SU-DHL-6 (cell line): ENCODE results near the gene MRTFB.

Experiments
- H2AFZ ChIP-seq: fragments of 200-600 bp; sonication (generic); 2 replicates; pipeline ENCODE4 v1.6.1; 2014; ENCODE audit warnings: low read depth, mild to moderate bottlenecking, moderate library complexity, mixed read lengths, antibody characterized with exemption, low read length; ENCODE audit not compliant: severe bottlenecking
- H3F3A ChIP-seq: fragments of 200-600 bp; shearing (Covaris generic); 2 replicates; pipeline ENCODE4 v1.6.0; 2016; ENCODE audit warnings: antibody characterized with exemption, mild to moderate bottlenecking; ENCODE audit not compliant: insufficient read depth
- H3K27ac ChIP-seq: fragments of 200-600 bp; sonication (generic); 2 replicates; pipeline ENCODE4 v1.5.1; 2016; ENCODE audit warnings: low read depth, mild to moderate bottlenecking, low read length, moderate library complexity, mixed read lengths
- H3K27me3 ChIP-seq: fragments of 200-600 bp; sonication (generic), shearing (Covaris generic); 2 replicates; pipeline ENCODE4 v1.6.0; 2014; ENCODE audit warnings: mild to moderate bottlenecking, low read length
- H3K36me3 ChIP-seq: fragments of 200-600 bp; sonication (generic); 2 replicates; pipeline ENCODE4 v1.6.1; 2014; ENCODE audit warnings: mild to moderate bottlenecking, low read length, mixed read lengths
- H3K4me2 ChIP-seq: fragments of 300-600, 200-600 bp; shearing (Covaris generic), sonication (generic); 2 replicates; pipeline ENCODE4 v1.6.0; 2014; ENCODE audit warnings: low read length, low read depth, mild to moderate bottlenecking; ENCODE audit not compliant: poor library complexity, severe bottlenecking
- H3K4me3 ChIP-seq: fragments of 200-600 bp; sonication (generic); 2 replicates; pipeline ENCODE4 v1.5.1; 2014; ENCODE audit warnings: antibody characterized with exemption, low read length, mild to moderate bottlenecking, mixed read lengths; ENCODE audit not compliant: insufficient read depth, poor library complexity, severe bottlenecking
- H3K79me2 ChIP-seq: fragments of 200-600 bp; sonication (generic); 2 replicates; pipeline ENCODE4 v1.6.1; 2014; ENCODE audit warnings: mild to moderate bottlenecking, low read length, moderate library complexity; ENCODE audit not compliant: insufficient read depth
- H3K9ac ChIP-seq: fragments of 200-600 bp; sonication (generic); 2 replicates; pipeline ENCODE4 v1.7.0; 2014; ENCODE audit warnings: mild to moderate bottlenecking, low read length
- H3K9me2 ChIP-seq: fragments of 200-600 bp; sonication (generic); replicated peaks from 2 replicates; pipeline ENCODE4 v1.6.1; 2014; ENCODE audit warnings: low read length; ENCODE audit not compliant: insufficient read depth
- H3K9me3 ChIP-seq: fragments of 200-600 bp; sonication (generic); 2 replicates; pipeline ENCODE4 v1.6.1; 2014; ENCODE audit warnings: low read length, mixed read lengths; ENCODE audit not compliant: insufficient read depth
- H4K20me1 ChIP-seq: fragments of 200-600 bp; sonication (generic); 2 replicates; pipeline ENCODE4 v1.6.1; 2014; ENCODE audit warnings: low read depth, mild to moderate bottlenecking, antibody characterized with exemption, low read length, moderate library complexity, mixed read lengths
- CTCF ChIP-seq: fragments of 200-600 bp; sonication (generic); IDR thresholded peaks from one replicate; pipeline ENCODE4 v1.5.1; 2017; ENCODE audit warnings: antibody characterized with exemption, mild to moderate bottlenecking, low read length, moderate library complexity; ENCODE audit not compliant: insufficient read depth, poor library complexity, severe bottlenecking
- EZH2phosphoT487 ChIP-seq: fragments of 200-600 bp; sonication (generic), shearing (Covaris generic); conservative IDR thresholded peaks from 2 replicates; pipeline ENCODE4 v1.6.1; 2018; ENCODE audit warnings: mild to moderate bottlenecking, antibody characterized with exemption, low read length, moderate library complexity, mixed read lengths

Gene MRTFB

GRCh38 chr16:14087590-14088154 is 16.6 kb downstream of the MRTFB start:
- no peak overlapping the region for H2AFZ ChIP-seq
- H4K20me1 ChIP-seq = peaks cover 5% of the 10 kb centered on the region
- no peaks in the 10 kb centered on the region for H3K36me3 ChIP-seq
- H3K79me2 ChIP-seq = peaks cover 4% of the 10 kb centered on the region; the same call in 1 of the 2 replicates
- H3K9ac ChIP-seq = no peak overlapping the region
- TF ChIP-seq EZH2phosphoT487 = no peak
- TF ChIP-seq CTCF = no peak
- no peak overlapping the region for H3K27ac ChIP-seq
- H3K9me3 ChIP-seq = no peaks in the 10 kb centered on the region
- no peaks in the 10 kb centered on the region for H3K27me3 ChIP-seq
- H3F3A ChIP-seq = no peaks in the 10 kb centered on the region
- no peak overlapping the region for H3K4me2 ChIP-seq
- H3K4me3 ChIP-seq = no peak overlapping the region
- H3K9me2 ChIP-seq = no peaks in the 10 kb centered on the region

- TF ChIP-seq EZH2phosphoT487 = no peak
- TF ChIP-seq CTCF = no peak
- peaks cover 4% of the 10 kb centered on the region; the same call in 1 of the 2 replicates for H3K79me2 ChIP-seq
- no peaks in the 10 kb centered on the region for H3K9me2 ChIP-seq
Observed at GRCh38 chr16:14088155-14088753, 17.1 kb downstream of the MRTFB start.

GRCh38 chr16:14089283-14089823 is 18.2 kb downstream of the MRTFB start:
- Histone ChIP-seq H3K9ac (no peak overlapping the region), H2AFZ (no peak overlapping the region), H3K4me2 (no peak overlapping the region), H3F3A (no peaks in the 10 kb centered on the region), H4K20me1 (peaks cover 5% of the 10 kb centered on the region), H3K9me2 (no peaks in the 10 kb centered on the region), H3K79me2 (peaks cover 4% of the 10 kb centered on the region; the same call in 1 of the 2 replicates), H3K9me3 (no peaks in the 10 kb centered on the region), H3K27me3 (no peaks in the 10 kb centered on the region), H3K4me3 (no peak overlapping the region), H3K27ac (no peak overlapping the region), H3K36me3 (no peaks in the 10 kb centered on the region)
- no peak for TF ChIP-seq CTCF
- no peak for TF ChIP-seq EZH2phosphoT487

More at GRCh38 chr16:14088155-14088753, 17.1 kb downstream of the MRTFB start:
- H3K4me2 ChIP-seq = no peak overlapping the region
- H2AFZ ChIP-seq = no peak overlapping the region
- no peaks in the 10 kb centered on the region for H3K9me3 ChIP-seq
- peaks cover 5% of the 10 kb centered on the region for H4K20me1 ChIP-seq
- H3K27ac ChIP-seq = no peak overlapping the region
- no peak overlapping the region for H3K4me3 ChIP-seq
- H3K27me3 ChIP-seq = no peaks in the 10 kb centered on the region
- no peaks in the 10 kb centered on the region for H3K36me3 ChIP-seq
- H3K9ac ChIP-seq = no peak overlapping the region
- H3F3A ChIP-seq = no peaks in the 10 kb centered on the region
